Stimulated activated CD4-positive, alpha-beta T cell treated with anti-CD3 and anti-CD28 coated beads, Interleukin-4, amount 100 ng/mL, for 4 hours (primary cell): Measurements from ENCODE around the gene UBE2S.
"Not testable (repeated sequence)": the region's sequence is repeated elsewhere in the genome, so short reads cannot be mapped to it uniquely, and the experiment has no call there.

Source experiments
- DNase-seq, 2 experiments: peaks; one replicate each; pipeline ENCODE4 v3.0.0-alpha.2; 2020

Gene UBE2S

DNA sequence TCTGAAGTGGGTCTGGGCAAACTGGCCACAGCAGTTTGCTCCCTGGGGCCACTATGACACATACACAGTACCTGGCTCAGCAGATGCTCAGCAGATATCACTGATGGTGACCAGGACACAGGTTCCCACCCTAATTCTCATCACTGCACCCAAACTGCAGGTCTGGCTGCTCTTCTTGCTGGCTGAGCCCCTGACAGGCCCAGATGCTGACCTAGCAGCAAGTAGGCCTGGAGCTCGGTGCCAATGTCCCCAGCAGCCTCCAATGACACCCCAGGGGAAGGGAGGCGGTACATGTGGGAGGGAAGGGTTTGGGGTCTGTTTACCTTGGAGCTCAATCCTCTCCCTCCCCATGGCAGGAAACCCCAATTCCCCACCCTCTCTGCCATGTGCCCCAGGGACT, 5.1 kb downstream of the UBE2S start:
- no peak for DNase-seq

DNA sequence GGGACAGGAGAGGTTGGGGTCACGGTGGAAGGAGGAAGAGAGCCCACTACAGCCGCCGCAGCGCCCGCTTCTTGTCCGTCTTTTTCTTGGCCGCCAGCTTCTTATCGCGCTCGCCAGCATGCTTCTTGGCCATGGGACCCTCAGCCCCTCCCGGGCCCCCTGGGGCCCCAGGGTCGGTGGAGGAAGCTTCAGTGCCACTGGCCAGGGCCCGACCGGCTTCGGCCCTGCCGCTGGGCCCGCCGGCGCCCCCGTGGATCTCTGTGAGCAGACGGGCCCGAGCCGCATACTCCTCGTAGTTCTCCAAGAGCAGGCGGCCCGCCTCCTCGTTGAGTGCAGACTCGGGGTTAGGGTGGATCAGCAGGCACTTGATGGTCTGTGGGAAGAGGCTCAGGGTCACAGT, 6.2 kb downstream of the UBE2S start:
- DNase-seq = not testable (repeated sequence)

DNA sequence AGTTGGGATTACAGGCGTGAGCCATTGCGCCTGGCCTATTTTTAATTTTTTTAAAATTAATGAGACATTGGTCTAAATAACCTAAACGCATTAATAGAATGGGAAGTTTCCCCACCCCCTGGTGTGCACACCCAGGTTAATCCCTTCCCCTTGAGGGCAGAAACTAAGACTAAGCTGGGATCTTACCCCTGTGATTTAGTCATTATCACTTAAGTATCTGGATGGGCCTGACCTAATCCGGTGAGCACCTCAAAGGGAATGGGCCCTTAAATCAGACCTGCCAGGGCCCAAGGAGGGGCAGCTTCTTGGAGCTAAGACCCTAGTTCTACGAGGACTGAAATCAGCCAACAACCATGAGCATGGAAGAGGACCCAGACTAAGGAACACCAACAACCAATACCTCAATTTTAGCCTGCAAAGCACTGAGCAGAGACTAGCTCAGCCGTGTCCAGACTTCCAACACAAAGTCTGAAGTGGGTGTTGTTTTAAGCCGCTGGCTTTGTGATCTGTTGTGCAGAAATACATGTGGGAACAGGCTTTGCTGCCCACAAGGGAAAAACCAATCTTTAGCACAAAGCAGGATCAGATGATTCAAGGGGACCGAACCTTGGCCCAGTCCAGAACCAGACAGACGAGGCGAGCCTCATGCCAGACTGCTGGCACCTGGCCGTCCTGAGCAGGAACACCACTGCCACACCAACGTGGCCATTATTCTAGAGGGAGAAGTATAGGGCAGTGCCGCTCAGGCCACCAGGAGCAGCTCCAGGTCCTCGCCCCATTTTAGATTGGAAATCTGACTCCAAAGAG, 7.1 kb downstream of the UBE2S start:
- no peak for DNase-seq

DNA sequence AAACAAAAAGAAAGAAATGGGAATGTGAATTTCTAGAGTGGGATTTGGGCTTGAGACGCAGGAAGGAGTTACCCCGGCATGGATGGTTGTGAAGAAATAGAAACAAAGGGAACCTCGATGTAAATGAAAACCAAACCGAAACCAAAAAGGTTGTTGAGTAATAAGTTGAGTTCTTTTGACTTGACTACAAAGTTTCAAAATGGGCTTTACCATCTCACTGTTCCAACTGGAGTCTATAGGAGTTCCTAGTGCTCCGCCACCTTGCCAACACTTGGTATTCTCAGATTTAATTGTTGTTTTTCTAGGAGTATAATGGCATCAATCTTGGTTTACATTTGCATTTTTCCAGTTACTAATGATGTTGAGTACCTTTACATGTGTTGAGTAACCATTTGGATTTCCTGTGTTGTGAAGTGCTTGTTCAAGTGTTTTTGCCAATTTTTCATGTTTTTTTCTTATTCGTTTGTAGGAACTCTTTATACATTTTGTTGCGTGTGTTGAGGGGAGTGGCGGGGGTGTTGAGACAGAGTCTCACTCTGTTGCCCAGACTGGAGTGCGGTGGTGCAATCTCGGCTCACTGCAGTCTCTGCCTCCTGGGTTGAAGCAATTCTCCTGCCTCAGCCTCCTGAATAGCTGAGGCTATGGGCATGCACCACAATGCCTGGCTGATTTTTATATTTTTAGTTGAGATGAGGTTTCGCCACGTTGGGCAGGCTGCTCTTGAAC, 9.2 kb downstream of the UBE2S start:
- DNase-seq = no peak

DNA sequence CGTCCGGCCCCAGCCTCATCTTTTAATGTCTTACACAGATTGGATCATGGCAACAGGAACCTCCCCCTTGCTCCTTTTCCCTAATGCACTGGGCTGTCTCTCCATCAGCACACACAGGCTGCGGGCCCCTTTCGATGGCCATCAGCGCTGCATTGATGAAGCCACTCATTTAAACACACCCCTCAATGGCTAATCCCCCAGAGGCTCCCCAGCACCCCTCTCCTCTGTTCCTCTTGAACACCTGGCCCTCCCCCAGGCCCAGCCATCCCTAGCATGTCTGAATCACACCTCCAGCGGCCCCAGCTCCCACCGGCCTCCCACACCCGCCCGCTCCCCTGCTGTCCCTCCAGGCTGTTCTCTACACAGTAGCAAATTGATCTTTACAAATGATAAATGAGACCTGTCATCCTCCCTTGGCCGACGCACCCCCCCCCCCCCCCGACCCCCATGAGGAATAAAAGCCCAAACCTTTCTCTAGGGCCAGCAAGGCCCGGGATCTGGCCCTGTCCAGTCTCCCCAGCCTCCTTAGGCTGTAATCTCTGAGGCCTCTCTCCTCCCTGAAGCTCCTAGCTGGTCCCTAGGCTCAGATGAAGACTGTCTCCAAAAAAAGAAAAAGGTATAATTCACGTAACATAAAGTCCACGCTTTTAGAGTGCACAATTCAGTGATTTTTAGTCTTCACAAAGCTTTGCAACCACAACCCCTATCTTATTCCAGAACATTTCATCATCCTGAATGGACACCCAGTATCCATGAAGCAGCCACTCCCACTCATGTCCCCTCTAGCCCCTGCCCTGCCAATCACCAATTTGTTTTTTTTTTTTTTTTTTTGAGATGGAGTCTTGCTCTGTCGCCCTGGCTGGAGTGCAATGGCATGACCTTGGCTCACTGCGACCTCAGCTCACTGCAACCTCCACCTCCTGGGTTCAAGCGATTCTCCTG, 14.5 kb downstream of the UBE2S start:
- no peak for DNase-seq

DNA sequence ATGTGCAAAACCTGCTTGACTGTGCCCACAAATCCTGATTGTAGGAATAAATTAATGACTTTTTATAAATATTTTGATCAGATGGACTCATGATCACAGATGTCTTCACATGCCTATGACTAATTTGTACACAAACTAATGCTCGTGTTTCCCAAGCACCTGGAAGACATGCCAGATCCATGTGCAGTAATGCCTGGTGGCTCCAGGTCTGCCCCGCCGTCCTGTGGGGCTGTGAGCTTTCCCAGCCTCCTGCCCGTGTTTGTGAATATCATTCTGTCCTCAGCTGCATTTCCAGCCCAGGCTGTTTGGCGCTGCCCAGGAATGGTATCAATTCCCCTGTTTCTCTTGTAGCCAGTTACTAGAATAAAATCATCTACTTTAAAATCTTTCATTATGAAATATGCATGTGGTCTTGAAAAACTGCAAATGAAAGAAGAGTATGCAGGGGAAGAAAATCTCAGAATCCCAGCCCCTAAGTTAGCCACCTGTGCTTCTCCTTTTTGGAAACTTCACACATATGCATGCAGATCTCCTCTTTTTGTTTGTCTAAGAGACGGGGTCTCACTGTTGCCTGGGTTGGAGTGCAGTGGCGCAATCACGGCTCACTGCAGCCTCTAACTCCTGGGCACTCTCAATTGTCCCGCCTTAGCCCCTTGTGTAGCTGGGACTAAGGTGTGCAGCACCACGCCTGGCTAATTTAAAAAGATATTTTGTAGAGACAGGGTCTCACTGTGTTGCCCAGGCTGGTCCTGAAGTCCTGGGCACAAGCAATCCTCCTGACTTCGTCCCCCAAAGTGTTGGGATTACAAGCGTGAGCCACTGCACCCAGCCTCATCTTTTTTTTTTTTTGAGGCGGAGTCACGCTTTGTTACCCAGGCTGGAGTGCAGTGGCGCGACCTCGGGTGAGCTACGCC, 15.6 kb downstream of the UBE2S start:
- no peak for DNase-seq

GRCh38 chr19:55391191-55391670, 16.4 kb downstream of the UBE2S start:
- DNase-seq = no peak

DNA sequence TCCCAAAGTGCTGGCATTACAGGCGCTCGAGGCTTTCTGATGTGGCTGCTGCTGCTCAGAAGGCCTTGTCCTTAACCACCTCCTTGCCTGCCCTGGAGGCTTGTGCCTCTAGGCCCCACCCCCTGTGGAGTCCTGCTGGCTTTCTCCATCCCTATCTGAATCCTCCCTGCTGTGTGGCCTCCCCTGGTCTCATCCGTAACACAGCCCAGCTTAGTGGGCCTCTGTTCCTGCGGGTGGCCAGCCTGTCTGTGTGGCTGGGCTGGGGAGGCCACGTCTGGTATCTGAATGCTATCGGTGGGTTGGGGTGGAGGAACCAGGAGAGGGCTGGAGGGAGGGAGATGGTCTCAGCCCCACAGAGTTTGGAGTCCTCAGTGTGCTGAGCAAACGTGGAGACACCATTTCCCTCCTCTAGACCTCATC, 17.1 kb downstream of the UBE2S start:
- no peak for DNase-seq

DNA sequence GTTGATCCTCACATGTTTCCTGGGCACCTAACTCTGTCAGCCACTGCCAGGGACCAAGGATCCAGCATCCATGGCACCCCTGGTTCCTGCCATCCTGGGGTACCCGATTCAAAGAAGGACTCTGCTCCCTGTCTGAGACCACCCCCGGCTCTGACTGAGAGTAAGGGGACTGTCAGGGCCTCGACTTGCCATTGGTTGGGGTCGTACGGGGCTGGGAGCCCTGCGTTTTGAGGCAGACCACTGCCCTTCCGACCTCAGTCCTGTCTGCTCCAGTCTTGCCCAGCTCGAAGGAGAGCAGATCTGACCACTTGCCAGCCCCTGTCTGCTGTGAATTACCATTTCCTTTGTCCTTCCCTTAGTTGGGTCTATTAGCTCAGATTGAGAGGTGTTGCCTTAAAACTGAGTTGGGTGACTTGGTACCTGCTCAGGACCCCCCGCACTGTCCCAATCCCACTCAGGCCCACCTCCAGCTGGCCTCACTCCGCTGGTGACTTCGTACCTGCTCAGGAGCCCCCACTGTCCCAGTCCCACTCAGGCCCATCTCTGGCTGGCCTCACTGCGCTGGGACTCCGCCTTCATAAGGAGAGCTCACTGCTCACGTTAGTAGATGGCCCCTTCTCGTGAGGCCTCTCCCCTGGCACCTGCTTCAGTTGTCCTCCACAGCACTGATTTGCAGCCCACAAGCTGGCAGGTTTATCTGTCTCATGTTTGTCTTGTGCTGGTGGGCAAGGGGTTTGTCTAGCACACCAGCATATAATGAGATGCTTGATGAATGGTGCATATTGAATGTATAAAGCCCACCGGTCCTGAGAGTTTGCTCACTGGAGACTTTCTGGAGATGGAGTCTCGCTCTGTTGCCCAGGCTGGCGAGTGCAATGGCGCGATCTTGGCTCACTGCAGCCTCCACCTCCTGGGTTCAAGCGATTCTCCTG, 17.9 kb downstream of the UBE2S start:
- DNase-seq = no peak

DNA sequence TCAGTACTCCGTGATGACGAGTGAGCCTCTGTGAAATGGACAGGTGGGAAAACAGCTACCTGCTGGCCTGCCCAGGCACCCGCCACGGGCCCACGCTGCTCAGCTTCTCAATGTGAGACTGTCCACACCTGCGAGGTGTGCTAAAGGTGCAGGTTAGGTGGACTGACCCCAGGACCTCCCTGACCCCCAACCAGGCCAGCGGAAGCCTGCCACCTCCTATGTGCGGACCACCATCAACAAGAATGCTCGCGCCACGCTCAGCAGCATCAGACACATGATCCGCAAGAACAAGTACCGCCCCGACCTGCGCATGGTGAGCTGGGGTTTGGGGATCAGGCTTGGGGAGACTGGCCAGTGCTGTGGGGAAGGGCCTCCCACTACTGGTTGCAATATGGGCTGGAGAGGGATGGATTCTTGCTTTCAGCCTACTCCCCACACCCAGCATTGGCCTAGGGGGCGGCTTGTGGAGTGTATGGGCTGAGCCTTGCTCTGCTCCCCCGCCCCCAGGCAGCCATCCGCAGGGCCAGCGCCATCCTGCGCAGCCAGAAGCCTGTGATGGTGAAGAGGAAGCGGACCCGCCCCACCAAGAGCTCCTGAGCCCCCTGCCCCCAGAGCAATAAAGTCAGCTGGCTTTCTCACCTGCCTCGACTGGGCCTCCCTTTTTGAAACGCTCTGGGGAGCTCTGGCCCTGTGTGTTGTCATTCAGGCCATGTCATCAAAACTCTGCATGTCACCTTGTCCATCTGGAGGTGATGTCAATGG, 19.7 kb downstream of the UBE2S start:
- DNase-seq = no peak

GRCh38 chr19:55386493-55386971, 21.1 kb downstream of the UBE2S start:
- peak; percentile 38 to 53 for DNase-seq

- DNase-seq = peak; percentile 95 to 98
Observed at GRCh38 chr19:55385724-55386492, 21.7 kb downstream of the UBE2S start, which contains the start of gene RPL28. Gene RPL28, plus strand, starts transcription at chr19:55385932. Its CDS starts 426 bp downstream, at chr19:55386358.

GRCh38 chr19:55384920-55385723, 22.5 kb downstream of the UBE2S start:
- peak; percentile 93 to 96 for DNase-seq

GRCh38 chr19:55384131-55384919, 23.3 kb downstream of the UBE2S start, which contains the start of gene TMEM238:
Gene TMEM238, minus strand, starts transcription at chr19:55384292. Its CDS starts 33 bp downstream, at chr19:55384259.
- peak in 1 of 2 experiments; percentile 51 for DNase-seq

DNA sequence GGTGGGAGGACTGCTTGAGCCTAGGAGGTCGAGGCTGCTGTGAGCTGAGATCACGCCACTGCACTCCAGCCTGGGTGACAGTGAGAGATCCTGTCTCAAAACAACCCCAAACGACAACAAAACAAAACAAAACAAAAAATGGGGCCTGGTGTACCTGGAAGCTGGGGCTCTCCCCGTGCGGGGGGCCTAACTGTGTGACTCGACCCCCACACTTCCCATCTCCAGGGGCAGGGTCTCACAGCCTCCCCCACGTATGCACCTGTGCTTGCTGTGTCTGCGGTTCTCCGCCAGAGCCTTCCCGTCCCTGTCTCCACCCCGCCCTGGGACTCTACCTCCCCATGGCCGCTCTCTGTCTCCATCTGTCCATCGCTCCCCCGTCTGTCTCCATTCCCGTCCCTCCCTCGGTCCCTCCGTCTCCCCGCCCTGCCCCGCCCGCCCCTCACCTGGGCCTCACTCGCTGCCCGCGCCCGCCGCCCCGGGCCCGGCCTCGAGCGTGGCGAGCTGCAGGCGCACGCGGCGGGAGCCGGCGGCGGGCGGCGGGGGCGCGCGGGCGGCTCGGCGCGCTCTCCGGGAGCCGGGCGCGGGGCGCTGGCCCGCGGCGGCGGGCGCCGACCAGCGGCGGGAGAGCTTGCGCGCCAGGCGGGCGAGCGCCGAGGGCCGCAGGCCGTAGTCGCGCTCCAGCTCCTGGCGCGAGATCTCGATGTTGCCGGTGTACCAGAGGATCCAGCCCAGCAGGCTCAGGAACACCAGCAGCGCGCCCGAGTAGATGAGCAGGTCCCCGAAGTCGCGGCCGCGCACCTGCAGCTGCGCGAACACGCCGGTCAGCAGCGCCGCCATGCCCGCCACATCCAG, 24.1 kb downstream of the UBE2S start:
- DNase-seq = peak; percentile 28 to 50

DNA sequence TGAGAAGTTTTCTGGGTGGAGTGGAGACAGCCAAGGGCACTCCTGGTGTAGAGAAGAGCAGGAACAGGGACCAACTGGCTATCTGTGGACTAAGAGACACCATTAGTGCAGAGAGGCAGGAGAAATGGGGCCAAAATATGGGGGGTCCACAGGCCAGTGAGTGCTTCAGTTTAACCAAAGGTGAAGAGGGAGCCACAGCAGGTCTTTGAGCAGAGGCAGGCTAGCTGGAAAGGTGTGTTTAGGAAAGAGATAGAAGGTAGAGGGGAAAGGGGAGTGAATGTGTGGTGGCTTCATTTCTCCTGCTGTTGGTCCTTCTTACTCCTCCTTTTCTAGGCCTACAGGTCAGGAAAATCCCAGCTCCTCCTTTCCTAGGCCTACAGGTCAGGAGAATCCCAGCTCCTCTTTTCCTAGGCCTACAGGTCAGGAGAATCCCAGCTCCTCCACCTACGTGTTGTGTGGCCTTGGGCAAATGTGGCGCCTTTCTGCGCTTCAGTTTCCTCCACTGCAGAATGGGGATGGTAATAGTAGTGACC, 25.0 kb downstream of the UBE2S start:
- DNase-seq = no peak
